ENCODE results near the gene SH3BP1.

- TF ChIP-seq CTCF (conservative IDR thresholded peaks at IDR 0.05; ENCODE audit: low read depth, low read length) (no peak), EZH2 (IDR thresholded peaks at IDR 0.05; ENCODE audit: borderline replicate concordance, low read depth, low read length, poor library complexity, severe bottlenecking) (no peak)
Measured at GRCh38 chr22:37678372-37678771, 38.9 kb downstream of the SH3BP1 start.
